Peyer's patch (tissue), 4 donors: ENCODE data around the gene LACRT.

ENCODE experiments used
- CTCF ChIP-seq, 6 experiments: fragments of 450-650 bp in 4 of 6; fragments of 200-600 bp in 2 of 6; sonication (generic) in 1 of 6; IDR thresholded peaks; one replicate each; pipeline ENCODE4 v1.5.1; 2017 to 2019; ENCODE audit warnings: antibody characterized with exemption in 6 of 6, mild to moderate bottlenecking in 3 of 6, moderate library complexity in 1 of 6
- POLR2A ChIP-seq, 2 donors: fragments of 450-650 bp; IDR thresholded peaks; one replicate each; pipeline ENCODE4 v1.5.1; 2017; ENCODE audit warnings: antibody characterized with exemption in 2 of 2, mild to moderate bottlenecking in 2 of 2, moderate library complexity in 2 of 2

- TF ChIP-seq CTCF (IDR thresholded peaks at IDR 0.05) (no peak), POLR2A (IDR thresholded peaks at IDR 0.05) (no peak)
These were observed 33.2 kb upstream of the LACRT start for GRCh38 chr12:54667945-54668344.
